Spleen (tissue), 13 donors: ENCODE data around the gene CLASP2. TPM values are rescaled to one million over a fixed set of nuclear protein-coding genes. Genes with fewer than 3 reads are reported as not detected.
"Not testable (repeated sequence)": the region's sequence is repeated elsewhere in the genome, so short reads cannot be mapped to it uniquely, and the experiment has no call there.

Experiments used
- DNase-seq: peaks from one replicate; pipeline ENCODE4 v3.0.0-alpha.2; 2020
- H3K27ac ChIP-seq, 8 donors: fragments of 200-600 bp; sonication (generic) in 7 of 8; 1 replicate in 4 of 8; 2 replicates in 4 of 8; pipeline versions ENCODE4 v1.5.0 to v1.8.0; 2016 to 2021; ENCODE audit warnings: inconsistent platforms in 4 of 8, mild to moderate bottlenecking in 4 of 8, moderate library complexity in 1 of 8
- H3K27me3 ChIP-seq, 7 donors: fragments of 200-600 bp; sonication (generic) in 6 of 7; replicated peaks in 1 of 7; 1 replicate in 4 of 7; 2 replicates in 3 of 7; pipeline versions ENCODE4 v1.5.0 to v1.8.0; 2016 to 2021; ENCODE audit warnings: inconsistent platforms in 3 of 7, mild to moderate bottlenecking in 1 of 7
- H3K36me3 ChIP-seq, 6 donors: fragments of 200-600 bp; sonication (generic) in 5 of 6; 1 replicate in 4 of 6; 2 replicates in 2 of 6; pipeline versions ENCODE4 v1.5.0 to v1.8.0; 2016 to 2021; ENCODE audit warnings: inconsistent platforms in 2 of 6
- H3K4me1 ChIP-seq, 6 donors: fragments of 200-600 bp; sonication (generic) in 5 of 6; 1 replicate in 3 of 6; 2 replicates in 3 of 6; pipeline versions ENCODE4 v1.5.0 to v1.8.0; 2016 to 2021; ENCODE audit warnings: inconsistent platforms in 3 of 6
- H3K4me3 ChIP-seq, 8 donors: fragments of 200-600 bp; sonication (generic) in 7 of 8; 1 replicate in 4 of 8; 2 replicates in 4 of 8; pipeline versions ENCODE4 v1.5.0 to v1.8.0; 2016 to 2021; ENCODE audit warnings: inconsistent platforms in 4 of 8, mild to moderate bottlenecking in 4 of 8, moderate library complexity in 2 of 8
- H3K9me3 ChIP-seq, 8 donors: fragments of 200-600 bp; sonication (generic) in 7 of 8; 1 replicate in 4 of 8; 2 replicates in 4 of 8; pipeline versions ENCODE4 v1.5.0 to v1.8.0; 2016 to 2021; ENCODE audit warnings: inconsistent platforms in 4 of 8
- CTCF ChIP-seq, 11 experiments: fragments of 200-600 bp in 7 of 11; fragments of 450-650 bp in 4 of 11; sonication (generic) in 4 of 11; IDR thresholded peaks in 8 of 11; conservative IDR thresholded peaks in 3 of 11; 1 replicate in 7 of 11; 2 replicates in 4 of 11; pipeline versions ENCODE4 v1.4.0 to v1.8.0; 2016 to 2021; ENCODE audit warnings: antibody characterized with exemption in 11 of 11, inconsistent platforms in 4 of 11, mild to moderate bottlenecking in 1 of 11
- POLR2A ChIP-seq, 3 donors: fragments of 450-650 bp; IDR thresholded peaks; one replicate each; pipeline ENCODE4 v1.5.1; 2017; ENCODE audit warnings: antibody characterized with exemption in 3 of 3, mild to moderate bottlenecking in 1 of 3
- POLR2AphosphoS5 ChIP-seq, 3 donors: sonication (generic); formaldehyde crosslinking; IDR thresholded peaks; one replicate each; pipeline ENCODE4 v1.5.1; 2017; ENCODE audit warnings: antibody characterized with exemption in 3 of 3
- WGBS, 5 donors: extraction: QIAGEN DNeasy Blood & Tissue Kit in 3 of 5; methylation state at CpG; one replicate each; pipeline versions ENCODE4 v1.1.5 to v1.1.7; 2013 to 2018; 5-methylcytosine and 5-hydroxymethylcytosine counted together
- intact Hi-C: fragments of 100-400 bp; cut with DNase I; formaldehyde crosslinking; loops from one replicate; pipeline ENCODE4 v1.15.0; 2023; ENCODE audit warnings: low total_unique reads
- long read RNA-seq, 2 donors: transcript quantifications; one replicate each; lab custom pipeline, GENCODE V29; 2026
- polyA plus RNA-seq, 3 donors: library from polyadenylated mRNA; stranded (reverse); fragments of 200-250 nt; gene quantifications; one replicate each; pipeline ENCODE4 v1.2.1, GENCODE V29; 2013
- total RNA-seq, 7 donors: library from RNA; depleted of rRNA in 3 of 7; stranded (reverse); fragments of >200 nt in 3 of 7; fragmentation: NEBNext Ultra II Directional in 4 of 7; extraction: Animal tissue kit (Norgen Biotek cat#: 25700) in 4 of 7; gene quantifications; one replicate each; pipeline versions ENCODE4 v1.1.0 to v1.2.1, GENCODE V29; 2016 to 2021
- donor health status: healthy with polysubstance abuse.
- donor health status: DM: no; HTN: no; CAD: no; lungs with moderate emphysema.
- donor health status: DM: no; HTN: no; CAD: no.
- donor health status: Bipolar disorder and iron deficiency.
- donor health status: healthy.
- donor health status: DM: no; HTN: no; CAD: no.
- donor health status: DM: yes; HTN: yes; CAD: no.

Gene CLASP2
- total RNA-seq (100 to 1,000 TPM in 2 of 7 donors, 10 to 100 TPM in 5; 54.5 to 200 (median 75.6) TPM), polyA plus RNA-seq (10 to 100 TPM in 2 of 3 donors, 1 to 10 TPM in 1; 8.7 to 11.7 (median 11.5) TPM)
- long read RNA-seq, donor 1, full-length matches to known transcripts, result 3 of 18 reads
- long read RNA-seq, donor 1, partial matches to known transcripts, result 15 of 18 reads
- long read RNA-seq, donor 1, other reads (novel, unspliced or antisense), result 0 of 18 reads
- long read RNA-seq, donor 2, result 0 reads

DNA sequence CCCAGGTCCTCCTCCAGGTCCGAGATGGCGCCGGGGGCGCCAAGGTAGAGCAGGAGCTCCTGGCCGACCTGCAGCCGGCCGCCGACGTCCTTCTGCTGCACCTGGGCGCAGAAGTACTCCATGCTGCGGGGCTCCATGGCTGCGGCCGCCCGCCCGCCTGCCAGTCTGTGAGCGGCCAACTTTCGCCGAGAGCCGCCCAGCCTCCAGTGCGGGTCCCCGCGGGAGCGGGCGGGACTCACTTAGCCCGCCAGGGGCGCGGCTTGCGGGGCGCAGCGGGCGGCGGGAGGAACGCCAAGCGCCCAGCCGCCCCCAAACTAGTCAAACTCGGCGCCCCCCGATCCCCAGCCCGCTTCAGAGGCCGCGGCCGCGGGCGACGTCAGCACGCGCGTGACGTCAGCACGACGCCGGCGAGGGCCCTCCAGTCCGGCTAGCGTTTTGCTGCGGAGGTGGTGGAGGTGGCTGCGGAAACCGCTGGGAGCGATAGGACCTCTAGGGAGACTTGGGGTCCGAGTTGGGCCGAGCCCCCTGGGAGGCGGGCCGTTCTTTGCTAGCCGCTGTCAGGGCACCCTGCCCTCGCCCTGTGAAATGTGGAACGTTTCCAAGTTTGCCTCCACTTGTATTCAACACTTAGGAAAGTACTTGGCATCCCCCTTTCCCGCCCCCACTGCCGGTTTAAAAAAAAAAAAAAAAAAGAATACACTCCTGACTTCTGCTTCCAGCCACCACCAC lies at the start of gene CLASP2:
TSS of gene CLASP2 (minus strand) at position 389 of the 729 bp plus-strand sequence. CDS start at position 137, 252 bp downstream.
- peak; percentile 97 for DNase-seq
- H3K27me3 ChIP-seq, result no peaks in the 10 kb centered on the region
- WGBS, 5 donors, result 0 to 1% (median 0%) methylated on average over 25 to 68 of the region's 68 CpGs
- H3K4me3 ChIP-seq, result peak within 1 kb of the TSS; percentile 61 to 94 (median 74)
- TF ChIP-seq POLR2AphosphoS5 (IDR thresholded peaks at IDR 0.05) (peak; percentile 93 to 96 (median 95)), CTCF (IDR thresholded peaks at IDR 0.05 in 8 of 11, conservative IDR thresholded peaks at IDR 0.05 in 3 of 11) (peak in 7 of 11 experiments; percentile 4 to 40 (median 24)), POLR2A (IDR thresholded peaks at IDR 0.05) (peak; percentile 25 to 50 (median 47))
- no peaks in the 10 kb centered on the region for H3K36me3 ChIP-seq
- peaks cover 8 to 53% (median 26%) of the 10 kb centered on the region in 6 donors for H3K4me1 ChIP-seq
- H3K27ac ChIP-seq, result peak within 1 kb of the TSS; percentile 90 to 99 (median 98)
- intact Hi-C loops, result loop anchor here (10.0 kb wide), 1 partner anchor 73 kb away; no protein-coding TSS in a partner anchor
- H3K9me3 ChIP-seq, result no peaks in the 10 kb centered on the region

- no peaks in the 10 kb centered on the region for H3K36me3 ChIP-seq
- no peaks in the 10 kb centered on the region for H3K27me3 ChIP-seq
- no peak for TF ChIP-seq POLR2AphosphoS5 (IDR thresholded peaks at IDR 0.05)
- no peak for TF ChIP-seq POLR2A (IDR thresholded peaks at IDR 0.05)
- TF ChIP-seq CTCF (IDR thresholded peaks at IDR 0.05 in 8 of 11, conservative IDR thresholded peaks at IDR 0.05 in 3 of 11), result no peak
- peaks cover 0 to 17% (median 16%) of the 10 kb centered on the region in 8 donors for H3K9me3 ChIP-seq
- no peaks in the 10 kb centered on the region for H3K4me1 ChIP-seq
- WGBS, 5 donors, result 75 to 87% (median 87%) methylated on average over 2 of the region's 2 CpGs
- H3K27ac ChIP-seq, result no peak overlapping the region
- intact Hi-C loops, result no loop called here
- no peak for DNase-seq
- H3K4me3 ChIP-seq, result no peak overlapping the region
Measured at GRCh38 chr3:33758864-33759263, 40.8 kb upstream of the CLASP2 start.

DNA sequence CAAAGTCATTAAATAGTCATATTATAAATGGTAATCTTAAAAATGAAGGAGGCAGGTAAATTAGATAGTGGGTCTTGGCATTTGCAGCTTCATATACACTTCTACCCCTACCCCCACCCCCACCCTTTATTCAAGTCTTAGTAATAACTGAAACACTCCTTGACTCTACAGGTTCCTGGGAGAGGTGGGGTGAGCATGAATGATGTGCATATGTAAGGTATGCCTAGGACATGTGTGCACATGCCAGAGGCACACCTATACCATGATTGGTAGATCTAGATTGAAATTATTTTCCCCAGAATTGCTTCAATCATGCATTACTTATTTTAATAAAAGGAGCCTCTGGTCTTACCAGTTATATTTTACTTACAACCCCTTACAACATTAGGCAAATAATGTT lies 40.2 kb upstream of the CLASP2 start:
- H3K4me1 ChIP-seq, result no peaks in the 10 kb centered on the region
- H3K4me3 ChIP-seq, result no peak overlapping the region
- no peaks in the 10 kb centered on the region for H3K27me3 ChIP-seq
- no peak for DNase-seq
- no peak overlapping the region for H3K27ac ChIP-seq
- TF ChIP-seq CTCF (IDR thresholded peaks at IDR 0.05 in 8 of 11, conservative IDR thresholded peaks at IDR 0.05 in 3 of 11), result no peak
- no peak for TF ChIP-seq POLR2AphosphoS5 (IDR thresholded peaks at IDR 0.05)
- no peak for TF ChIP-seq POLR2A (IDR thresholded peaks at IDR 0.05)
- H3K9me3 ChIP-seq, result peaks cover 0 to 23% (median 19%) of the 10 kb centered on the region in 8 donors
- no peaks in the 10 kb centered on the region for H3K36me3 ChIP-seq
- intact Hi-C loops, result no loop called here

- H3K4me1 ChIP-seq, intact Hi-C loops, H3K4me3 ChIP-seq, H3K36me3 ChIP-seq, DNase-seq, H3K27ac ChIP-seq, H3K27me3 ChIP-seq: not testable (repeated sequence)
- H3K9me3 ChIP-seq, result peaks cover 0 to 23% (median 19%) of the 10 kb centered on the region in 8 donors
- WGBS, 5 donors, result 85 to 100% (median 91%) methylated on average over 1 of the region's 1 CpG
Measured at GRCh38 chr3:33754391-33754790, 36.3 kb upstream of the CLASP2 start.
